Mammary epithelial cell (primary cell): ENCODE measurements around the gene EPB41L2.

Source experiments
- EZH2 ChIP-seq: IDR thresholded peaks from 2 replicates; pipeline ENCODE4 v1.6.1; 2012; ENCODE audit warnings: low read length, inconsistent platforms, borderline replicate concordance
- TF ChIP-seq, protein P1 (sequence below), 2 donors: IDR thresholded peaks in 1 of 2; conservative IDR thresholded peaks in 1 of 2; 2 replicates each; pipeline ENCODE4 v1.5.1; 2011 to 2012; ENCODE audit warnings: inconsistent platforms in 2 of 2, low read length in 2 of 2, mild to moderate bottlenecking in 2 of 2, control low read depth in 1 of 2, low read depth in 1 of 2; ENCODE audit not compliant: insufficient read depth in 1 of 2; ENCODE audit errors: extremely low read depth in 1 of 2

DNA sequence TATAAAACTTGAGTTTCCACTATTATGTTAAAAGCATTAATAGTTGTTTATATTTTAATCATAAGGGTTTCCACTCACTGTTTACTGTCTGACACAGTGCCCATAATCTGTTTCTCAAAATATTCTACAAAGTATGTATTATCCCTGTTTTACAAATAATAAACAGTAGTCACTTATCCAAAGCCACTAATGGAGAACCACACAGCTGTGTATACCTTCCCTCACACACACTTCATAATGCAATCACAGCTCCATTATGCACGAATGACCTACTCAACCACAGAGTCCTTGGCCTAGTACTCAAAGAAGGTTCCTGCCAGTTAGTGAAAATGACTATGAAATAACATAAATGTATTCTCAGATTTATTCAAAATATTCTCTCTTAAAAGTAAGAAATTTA, 103.1 kb downstream of the EPB41L2 start:
- TF ChIP-seq EZH2: no peak
- TF ChIP-seq, protein P1, sequence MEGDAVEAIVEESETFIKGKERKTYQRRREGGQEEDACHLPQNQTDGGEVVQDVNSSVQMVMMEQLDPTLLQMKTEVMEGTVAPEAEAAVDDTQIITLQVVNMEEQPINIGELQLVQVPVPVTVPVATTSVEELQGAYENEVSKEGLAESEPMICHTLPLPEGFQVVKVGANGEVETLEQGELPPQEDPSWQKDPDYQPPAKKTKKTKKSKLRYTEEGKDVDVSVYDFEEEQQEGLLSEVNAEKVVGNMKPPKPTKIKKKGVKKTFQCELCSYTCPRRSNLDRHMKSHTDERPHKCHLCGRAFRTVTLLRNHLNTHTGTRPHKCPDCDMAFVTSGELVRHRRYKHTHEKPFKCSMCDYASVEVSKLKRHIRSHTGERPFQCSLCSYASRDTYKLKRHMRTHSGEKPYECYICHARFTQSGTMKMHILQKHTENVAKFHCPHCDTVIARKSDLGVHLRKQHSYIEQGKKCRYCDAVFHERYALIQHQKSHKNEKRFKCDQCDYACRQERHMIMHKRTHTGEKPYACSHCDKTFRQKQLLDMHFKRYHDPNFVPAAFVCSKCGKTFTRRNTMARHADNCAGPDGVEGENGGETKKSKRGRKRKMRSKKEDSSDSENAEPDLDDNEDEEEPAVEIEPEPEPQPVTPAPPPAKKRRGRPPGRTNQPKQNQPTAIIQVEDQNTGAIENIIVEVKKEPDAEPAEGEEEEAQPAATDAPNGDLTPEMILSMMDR (conservative IDR thresholded peaks at IDR 0.05 in 1 of 2, IDR thresholded peaks at IDR 0.05 in 1 of 2; ENCODE audit: extremely low read depth in 1 of 2, insufficient read depth in 1 of 2, low read depth in 1 of 2, low read length in 2 of 2): no peak
